BLaER1 (cell line): ENCODE data around the gene MRM2.

Experiments used
- H3K27ac ChIP-seq: shearing (Covaris generic); formaldehyde crosslinking; 2 replicates; pipeline ENCODE4 v1.8.1; 2022
- H3K27me3 ChIP-seq: shearing (Covaris generic); formaldehyde crosslinking; 2 replicates; pipeline ENCODE4 v1.8.1; 2022
- H3K36me3 ChIP-seq: shearing (Covaris generic); formaldehyde crosslinking; 2 replicates; pipeline ENCODE4 v1.8.1; 2022
- H3K4me1 ChIP-seq: shearing (Covaris generic); formaldehyde crosslinking; 2 replicates; pipeline ENCODE4 v1.8.1; 2022
- H3K4me2 ChIP-seq: shearing (Covaris generic); formaldehyde crosslinking; 2 replicates; pipeline ENCODE4 v1.8.1; 2022
- H3K4me3 ChIP-seq: shearing (Covaris generic); formaldehyde crosslinking; 2 replicates; pipeline ENCODE4 v1.8.1; 2022
- H3K9ac ChIP-seq: shearing (Covaris generic); formaldehyde crosslinking; 2 replicates; pipeline ENCODE4 v1.8.1; 2022
- H3K9me3 ChIP-seq: shearing (Covaris generic); formaldehyde crosslinking; 2 replicates; pipeline ENCODE4 v1.8.1; 2022
- H4K20me1 ChIP-seq: shearing (Covaris generic); formaldehyde crosslinking; 2 replicates; pipeline ENCODE4 v1.8.1; 2022
- Cebpa-rat ChIP-seq: shearing (Covaris generic); IDR thresholded peaks from 2 replicates; pipeline ENCODE4 v1.8.1; 2022

MRM2 gene

DNA sequence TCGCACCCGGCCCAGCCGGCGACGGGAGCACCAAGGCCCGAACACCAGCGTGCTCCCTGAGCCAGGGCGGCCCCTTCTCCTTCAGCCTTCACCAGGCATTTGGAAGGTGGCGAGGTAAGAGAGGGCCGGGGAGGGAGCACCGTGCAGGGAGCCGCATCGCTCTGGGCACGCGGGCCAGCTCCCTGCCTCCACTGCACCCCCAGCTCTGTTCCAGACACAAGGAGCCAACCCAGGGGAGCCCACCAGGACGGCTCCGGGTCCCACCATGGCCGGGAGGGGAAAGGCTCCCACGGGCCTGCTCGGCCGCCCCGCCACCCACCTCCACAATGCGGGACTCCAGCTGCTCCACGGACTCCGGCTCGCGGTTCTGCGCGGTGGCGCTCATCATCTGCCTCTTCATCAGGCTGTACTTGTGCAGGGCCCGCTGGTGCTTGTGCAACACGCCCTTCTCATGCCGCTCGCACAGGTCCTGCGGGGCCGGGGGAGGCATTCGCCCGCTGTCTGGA is 15.1 kb upstream of the MRM2 start:
- Histone ChIP-seq H3K9me3 (no peaks in the 10 kb centered on the region), H3K27ac (peak overlapping the region; percentile 35; the same call in 1 of the 2 replicates)

DNA sequence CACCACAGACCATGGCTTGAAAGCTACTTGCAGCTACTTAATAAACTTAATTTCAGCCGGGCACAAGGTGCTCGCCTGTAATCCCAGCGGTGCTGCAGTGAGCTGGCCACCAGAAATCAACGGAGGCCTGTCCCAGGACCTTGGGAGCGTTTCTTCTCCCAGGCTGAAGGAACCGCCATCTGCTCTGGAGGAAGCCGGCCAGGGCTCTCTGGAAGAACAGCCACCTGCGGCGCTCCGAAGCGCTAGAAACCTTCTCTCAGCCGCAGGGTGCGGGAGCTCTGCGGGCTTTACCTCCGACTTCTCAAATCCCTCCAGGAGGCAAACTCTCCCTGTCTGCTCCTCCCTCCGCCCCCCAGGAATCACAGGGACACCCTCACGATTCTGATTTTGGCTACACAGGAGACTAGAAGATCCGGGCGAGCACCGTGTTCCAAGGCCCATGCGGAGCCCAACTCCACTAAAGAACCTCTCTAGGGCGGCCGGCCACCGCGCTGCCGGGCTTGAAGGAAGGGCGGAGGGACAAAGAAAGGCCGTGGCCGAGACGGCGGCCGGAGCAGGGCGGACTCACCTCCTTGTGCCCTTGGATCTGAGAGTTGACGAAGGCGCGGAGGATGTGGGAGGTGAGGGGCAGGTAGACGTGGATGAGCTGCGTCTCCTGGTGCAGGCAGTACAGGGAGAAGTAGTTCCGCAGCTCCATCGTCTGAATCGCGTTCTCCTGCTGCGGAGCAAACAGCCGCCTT is 14.5 kb upstream of the MRM2 start:
- Histone ChIP-seq H3K9ac (no peak overlapping the region), H3K36me3 (peaks cover 55% of the 10 kb centered on the region), H3K4me1 (peaks cover 80% of the 10 kb centered on the region), H3K27ac (no peak overlapping the region), H4K20me1 (peaks cover 37% of the 10 kb centered on the region), H3K4me2 (peak overlapping the region; percentile 95; the same call in 1 of the 2 replicates), H3K4me3 (no peak overlapping the region), H3K9me3 (no peaks in the 10 kb centered on the region), H3K27me3 (no peaks in the 10 kb centered on the region)
- no peak for TF ChIP-seq Cebpa-rat

More for the DNA sequence above, 15.1 kb upstream of the MRM2 start:
- no peak overlapping the region for H3K4me3 ChIP-seq
- no peak for TF ChIP-seq Cebpa-rat
- H4K20me1 ChIP-seq, result peaks cover 33% of the 10 kb centered on the region
- H3K4me2 ChIP-seq, result peak overlapping the region; percentile 95
- peaks cover 49% of the 10 kb centered on the region for H3K36me3 ChIP-seq
- no peaks in the 10 kb centered on the region for H3K27me3 ChIP-seq
- H3K4me1 ChIP-seq, result peaks cover 80% of the 10 kb centered on the region
- no peak overlapping the region for H3K9ac ChIP-seq

DNA sequence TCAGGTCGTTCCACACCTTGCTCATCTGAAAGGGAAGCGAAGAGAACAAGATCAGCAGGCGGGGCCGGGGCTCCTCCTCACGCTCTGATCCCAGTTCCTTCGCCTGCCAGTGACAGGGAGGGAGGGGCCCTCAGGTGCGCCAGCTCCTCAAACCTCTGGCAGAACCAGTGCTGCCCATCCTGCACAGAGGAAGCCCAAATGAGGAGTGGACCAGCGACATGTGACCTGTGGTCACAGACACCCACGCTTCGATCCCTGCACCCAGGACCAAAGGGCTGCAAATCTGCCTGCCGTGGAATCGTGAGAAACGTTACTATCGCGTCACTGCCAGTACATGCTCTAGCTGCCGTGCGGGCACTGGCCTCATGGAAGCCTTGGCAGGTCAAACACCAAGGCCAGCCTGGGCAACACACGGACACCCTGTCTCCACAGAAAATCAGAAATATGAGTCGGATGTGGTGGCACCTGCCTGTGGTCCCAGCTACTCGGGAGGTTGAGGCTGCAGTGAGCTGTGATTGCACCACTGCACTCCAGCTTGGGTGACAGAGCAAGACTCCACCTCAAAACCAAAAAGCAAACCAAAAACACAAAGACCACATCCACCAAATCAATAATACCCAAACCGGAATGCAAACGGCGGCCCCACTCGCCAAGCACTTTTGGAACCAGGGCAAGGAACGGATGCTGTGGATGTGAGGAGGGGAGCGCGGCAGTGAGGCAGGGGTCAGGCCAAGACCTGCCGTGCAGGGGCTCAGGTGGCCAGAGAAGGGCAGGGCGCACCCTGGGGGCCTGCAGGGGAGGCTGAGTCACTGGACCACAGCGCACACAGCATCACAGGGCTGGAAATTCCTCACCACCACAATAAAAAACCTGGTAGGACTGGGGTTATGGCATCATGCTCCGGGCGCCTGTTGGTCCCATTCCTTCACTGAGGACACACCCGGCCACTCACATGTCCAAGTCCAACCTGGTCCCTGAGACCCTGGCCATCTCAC is 13.4 kb upstream of the MRM2 start:
- Histone ChIP-seq H3K27ac (no peak overlapping the region), H3K4me3 (no peak overlapping the region), H3K36me3 (peaks cover 64% of the 10 kb centered on the region), H4K20me1 (peaks cover 37% of the 10 kb centered on the region), H3K4me1 (peaks cover 80% of the 10 kb centered on the region), H3K4me2 (no peak overlapping the region), H3K9me3 (no peaks in the 10 kb centered on the region), H3K27me3 (no peaks in the 10 kb centered on the region), H3K9ac (no peak overlapping the region)
- no peak for TF ChIP-seq Cebpa-rat

DNA sequence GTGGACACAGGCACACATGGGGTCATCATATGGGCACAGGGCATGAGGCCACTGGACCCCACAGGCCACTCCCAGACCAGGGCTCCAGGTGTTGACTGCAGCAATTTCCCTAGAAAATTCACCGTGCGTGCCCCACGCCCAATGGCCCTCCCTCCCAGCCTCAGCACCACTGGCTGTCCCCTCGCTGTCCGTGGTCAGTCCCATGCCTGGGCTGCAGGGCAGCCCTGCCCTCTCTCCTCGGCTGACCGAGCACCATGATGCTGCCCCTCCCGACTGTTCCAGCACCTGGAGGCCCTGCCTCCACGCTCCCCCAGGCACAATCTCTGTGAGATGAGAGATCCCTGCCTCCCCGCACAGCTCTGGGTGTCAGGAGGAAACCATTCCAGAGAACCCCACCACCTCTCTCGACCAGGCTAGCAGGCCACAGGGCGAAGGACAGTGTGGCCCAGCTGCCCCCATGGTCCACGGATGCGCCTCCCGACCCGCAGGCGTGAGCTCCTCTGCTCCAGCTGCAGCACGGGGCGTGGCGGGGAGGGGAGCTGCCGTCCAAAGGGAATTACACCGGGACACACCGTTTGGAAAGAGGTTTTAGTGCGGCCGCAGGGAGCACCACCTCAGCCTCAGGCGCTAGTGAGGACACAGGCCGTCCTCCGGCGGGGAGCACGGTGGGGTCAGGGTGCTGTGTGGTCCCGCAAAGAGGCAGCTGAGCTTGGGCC is 12.6 kb upstream of the MRM2 start:
- Histone ChIP-seq H3K27me3 (no peaks in the 10 kb centered on the region), H3K36me3 (peaks cover 71% of the 10 kb centered on the region), H3K9ac (no peak overlapping the region), H3K9me3 (no peaks in the 10 kb centered on the region), H3K4me1 (peaks cover 80% of the 10 kb centered on the region), H4K20me1 (peaks cover 34% of the 10 kb centered on the region), H3K4me3 (no peak overlapping the region), H3K4me2 (no peak overlapping the region), H3K27ac (no peak overlapping the region)
- no peak for TF ChIP-seq Cebpa-rat

DNA sequence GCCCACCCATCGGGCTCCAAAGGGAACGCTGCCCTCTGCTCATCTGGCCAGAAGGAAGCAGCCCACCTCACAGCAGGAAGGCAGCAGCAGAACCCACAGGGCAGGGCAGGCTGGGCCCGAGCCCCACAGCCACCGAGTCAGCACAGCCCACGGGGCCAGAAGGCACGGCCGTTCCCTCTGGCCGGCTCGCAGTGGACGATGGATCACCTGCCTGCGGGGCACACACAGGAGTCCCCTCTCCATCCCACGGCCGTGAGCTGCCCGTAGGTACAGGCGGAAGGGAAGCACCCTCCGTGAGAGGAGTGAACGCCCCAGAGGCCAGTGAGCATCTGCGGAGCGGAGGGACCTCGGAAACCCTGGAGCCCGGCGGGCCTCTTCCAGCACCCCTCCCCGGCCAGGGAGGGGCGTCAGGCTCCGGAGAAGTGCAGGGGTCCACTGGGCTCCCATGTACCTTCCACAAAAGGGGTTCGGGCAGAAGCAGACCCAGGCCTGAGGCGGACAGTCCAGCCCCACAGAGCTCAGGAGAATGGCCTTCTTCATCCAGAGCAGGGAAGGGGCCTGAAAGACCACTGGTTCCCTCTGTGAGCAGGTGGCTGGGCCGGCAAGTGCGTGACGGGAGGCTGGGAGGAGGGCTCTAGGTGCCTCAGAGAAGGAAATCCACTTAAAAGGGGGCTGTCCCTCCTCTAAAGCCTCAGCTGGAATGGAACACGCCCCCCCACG is 11.7 kb upstream of the MRM2 start:
- peaks cover 80% of the 10 kb centered on the region for H3K4me1 ChIP-seq
- H3K9me3 ChIP-seq, result no peaks in the 10 kb centered on the region
- no peak for TF ChIP-seq Cebpa-rat
- peaks cover 72% of the 10 kb centered on the region for H3K36me3 ChIP-seq
- H4K20me1 ChIP-seq, result peaks cover 30% of the 10 kb centered on the region
- H3K4me3 ChIP-seq, result no peak overlapping the region
- H3K27me3 ChIP-seq, result no peaks in the 10 kb centered on the region
- H3K4me2 ChIP-seq, result peak overlapping the region; percentile 32
- peak overlapping the region; percentile 44 for H3K27ac ChIP-seq
- no peak overlapping the region for H3K9ac ChIP-seq

DNA sequence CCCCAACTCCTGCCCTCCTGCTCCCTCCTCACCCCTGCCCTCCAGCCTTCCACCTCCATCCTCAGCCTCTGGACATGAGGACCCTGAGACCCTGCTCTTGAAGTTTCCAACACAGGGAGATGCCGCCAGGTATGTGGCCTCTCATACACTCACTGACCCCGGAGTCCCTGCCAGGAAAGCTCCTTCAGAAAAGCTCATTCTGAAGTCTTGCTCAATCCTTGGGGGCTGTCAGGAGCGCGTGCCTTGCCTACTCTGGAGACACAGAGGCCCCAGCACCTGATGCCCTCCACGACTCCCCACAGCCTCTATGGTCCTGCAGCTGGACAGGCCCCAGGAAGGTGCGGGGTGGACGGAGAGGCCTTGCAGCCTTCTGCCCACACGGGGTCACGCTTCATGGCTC is 11.0 kb upstream of the MRM2 start:
- H3K9me3 ChIP-seq, result no peaks in the 10 kb centered on the region
- H3K4me2 ChIP-seq, result peak overlapping the region; percentile 32
- H3K27ac ChIP-seq, result peak overlapping the region; percentile 44
- no peak overlapping the region for H3K9ac ChIP-seq
- peaks cover 25% of the 10 kb centered on the region for H4K20me1 ChIP-seq
- H3K36me3 ChIP-seq, result peaks cover 72% of the 10 kb centered on the region
- peaks cover 80% of the 10 kb centered on the region for H3K4me1 ChIP-seq
- TF ChIP-seq Cebpa-rat, result no peak
- no peaks in the 10 kb centered on the region for H3K27me3 ChIP-seq
- H3K4me3 ChIP-seq, result no peak overlapping the region

DNA sequence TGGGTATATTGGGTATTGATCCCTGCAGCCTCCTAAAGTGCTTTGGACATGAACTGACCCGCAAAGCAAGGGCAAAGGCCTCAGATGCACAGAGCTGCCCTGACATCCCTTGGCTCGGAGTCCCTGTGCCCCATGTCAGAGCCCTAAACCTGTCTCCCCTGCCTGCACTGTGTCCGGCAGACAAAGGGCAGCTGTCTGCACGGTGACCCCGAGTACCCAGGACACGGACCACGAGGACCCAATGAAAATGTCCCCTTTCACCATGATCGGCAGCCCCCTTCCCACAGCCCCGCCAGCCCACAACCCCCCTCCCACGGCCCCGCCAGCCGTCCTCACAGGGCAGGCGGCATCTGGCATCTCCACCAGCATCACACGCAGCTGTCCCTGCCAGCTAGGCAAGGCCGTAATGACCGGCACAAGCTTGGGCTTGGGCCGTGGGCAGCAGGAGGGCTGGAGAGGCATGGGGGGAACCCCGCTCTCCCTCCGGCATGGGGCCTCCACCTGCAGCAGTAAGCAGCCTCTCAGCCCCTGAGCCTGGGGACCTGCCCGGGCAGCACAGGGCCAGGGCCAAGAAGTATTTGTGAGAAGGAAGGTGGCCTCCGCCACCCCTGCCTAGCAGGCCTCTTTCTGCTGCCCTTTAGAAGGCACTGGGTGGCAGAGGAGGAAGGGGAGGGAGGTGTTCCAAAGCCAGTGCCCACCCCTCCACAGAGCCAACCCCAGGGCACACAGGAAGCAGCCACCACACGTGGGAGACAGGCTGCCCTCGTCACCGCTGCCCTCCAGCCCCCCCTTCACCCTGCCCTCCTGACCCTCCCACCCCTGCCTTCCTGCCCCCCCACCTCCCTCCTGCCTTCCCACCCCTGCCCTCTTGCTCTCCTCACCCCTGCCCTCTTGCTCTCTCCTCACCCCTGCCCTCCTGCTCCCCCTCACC is 10.1 kb upstream of the MRM2 start:
- H3K36me3 ChIP-seq, result peaks cover 65% of the 10 kb centered on the region

DNA sequence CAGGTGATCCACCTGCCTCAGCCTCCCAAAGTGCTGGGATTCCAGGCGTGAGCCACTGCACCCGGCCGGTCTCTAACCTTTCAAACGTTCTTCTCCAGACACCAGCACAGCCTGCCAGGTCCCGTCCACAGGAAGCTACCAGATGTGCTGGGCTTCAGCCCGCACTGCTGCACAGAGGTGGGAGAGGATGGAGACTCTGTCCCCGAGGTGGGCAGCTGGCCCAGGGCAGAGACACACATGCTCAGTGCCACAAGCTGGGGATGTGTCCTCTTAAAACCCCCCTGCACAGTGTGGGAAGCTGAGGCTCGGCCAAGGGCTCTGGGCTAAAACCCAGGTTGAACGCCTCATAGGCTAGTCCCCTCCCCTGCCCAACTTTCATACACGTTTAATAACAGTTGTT is 9.4 kb upstream of the MRM2 start:
- no peak for TF ChIP-seq Cebpa-rat
- Histone ChIP-seq H3K4me3 (no peak overlapping the region), H3K9ac (no peak overlapping the region), H3K9me3 (no peaks in the 10 kb centered on the region), H3K27ac (no peak overlapping the region), H4K20me1 (peaks cover 25% of the 10 kb centered on the region), H3K27me3 (no peaks in the 10 kb centered on the region), H3K36me3 (peaks cover 58% of the 10 kb centered on the region), H3K4me2 (peak overlapping the region; percentile 77; the same call in 1 of the 2 replicates), H3K4me1 (peaks cover 84% of the 10 kb centered on the region)

More for the DNA sequence above, 10.1 kb upstream of the MRM2 start:
- Histone ChIP-seq H4K20me1 (peaks cover 25% of the 10 kb centered on the region), H3K4me2 (peak overlapping the region; percentile 77), H3K4me3 (no peak overlapping the region), H3K27ac (peak overlapping the region; percentile 53), H3K4me1 (peaks cover 80% of the 10 kb centered on the region), H3K9me3 (no peaks in the 10 kb centered on the region), H3K27me3 (no peaks in the 10 kb centered on the region), H3K9ac (peak overlapping the region; percentile 50; the same call in 1 of the 2 replicates)
- TF ChIP-seq Cebpa-rat, result no peak
